GM19438 (cell line): Measurements from ENCODE around the gene TRIP12.
"Not testable (repeated sequence)": the region's sequence is repeated elsewhere in the genome, so short reads cannot be mapped to it uniquely, and the experiment has no call there.

Experiments used
- ATAC-seq: cut with Tn5 transposase; IDR thresholded peaks from one replicate; pipeline ENCODE4 v1.9.1; 2021; ENCODE audit warnings: low read depth; ENCODE audit not compliant: unreplicated experiment

Gene TRIP12

GRCh38 chr2:229921892-229922448 is at the start of gene TRIP12:
Gene TRIP12 (minus strand): TSS chr2:229922009. CDS start chr2:229880079, 41,930 bp downstream.
- peak; percentile 72 for ATAC-seq

GRCh38 chr2:229971298-229971790 is 49.5 kb upstream of the TRIP12 start:
- no peak for ATAC-seq

GRCh38 chr2:229970406-229970805 is 48.6 kb upstream of the TRIP12 start:
- ATAC-seq = no peak

- ATAC-seq = no peak
These were observed 48.1 kb upstream of the TRIP12 start for GRCh38 chr2:229969921-229970320.

- ATAC-seq = not testable (repeated sequence)
These were observed 41.8 kb upstream of the TRIP12 start for GRCh38 chr2:229963596-229963995.

GRCh38 chr2:229956491-229956890 is 34.7 kb upstream of the TRIP12 start:
- no peak for ATAC-seq

GRCh38 chr2:229955663-229956062 is 33.9 kb upstream of the TRIP12 start:
- ATAC-seq = no peak

GRCh38 chr2:229952256-229952835 is 30.5 kb upstream of the TRIP12 start:
- ATAC-seq = no peak

GRCh38 chr2:229947544-229947943 is 25.7 kb upstream of the TRIP12 start:
- ATAC-seq = no peak

GRCh38 chr2:229945975-229946374 is 24.2 kb upstream of the TRIP12 start:
- no peak for ATAC-seq

- no peak for ATAC-seq
These were observed 22.1 kb upstream of the TRIP12 start for GRCh38 chr2:229943770-229944449.

- ATAC-seq = no peak
These were observed 21.4 kb upstream of the TRIP12 start for GRCh38 chr2:229943171-229943570.

GRCh38 chr2:229942671-229943070 is 20.9 kb upstream of the TRIP12 start:
- ATAC-seq = no peak

- no peak for ATAC-seq
These were observed 15.7 kb upstream of the TRIP12 start for GRCh38 chr2:229937537-229937936.

- no peak for ATAC-seq
These were observed 9.4 kb upstream of the TRIP12 start for GRCh38 chr2:229931241-229931640.

GRCh38 chr2:229930656-229931055 is 8.8 kb upstream of the TRIP12 start:
- no peak for ATAC-seq

- ATAC-seq = no peak
These were observed 6.1 kb upstream of the TRIP12 start for GRCh38 chr2:229927817-229928321.

GRCh38 chr2:229925201-229925600 is 3.4 kb upstream of the TRIP12 start:
- no peak for ATAC-seq

- not testable (repeated sequence) for ATAC-seq
These were observed 2.7 kb upstream of the TRIP12 start for GRCh38 chr2:229924541-229924940.

GRCh38 chr2:229922449-229923386 is 909 bp upstream of the TRIP12 start, which contains the start of gene FBXO36:
Gene FBXO36 (plus strand): TSS chr2:229922503. CDS start chr2:229922514, 11 bp downstream.
- ATAC-seq = peak; percentile 64
